Skeletal muscle tissue (tissue), 4 donors: ENCODE measurements around the gene GSTM5. TPM values are rescaled to one million over a fixed set of nuclear protein-coding genes. Genes with fewer than 3 reads are reported as not detected.
"Not testable (repeated sequence)": the region's sequence is repeated elsewhere in the genome, so short reads cannot be mapped to it uniquely, and the experiment has no call there.

Experiments used
- H3K27ac ChIP-seq: one replicate; pipeline ENCODE4 v1.7.0; 2013; ENCODE audit warnings: mild to moderate bottlenecking, low read depth, low read length, inconsistent platforms
- H3K27me3 ChIP-seq, 3 donors: one replicate each; pipeline ENCODE4 v1.7.0; 2013; ENCODE audit warnings: low read length in 3 of 3; ENCODE audit not compliant: control insufficient read depth in 3 of 3, insufficient read depth in 3 of 3
- H3K36me3 ChIP-seq, 3 donors: one replicate each; pipeline ENCODE4 v1.7.0; 2013; ENCODE audit warnings: low read length in 3 of 3; ENCODE audit not compliant: control insufficient read depth in 3 of 3, insufficient read depth in 3 of 3
- H3K4me1 ChIP-seq, 3 donors: one replicate each; pipeline ENCODE4 v1.7.0; 2013; ENCODE audit warnings: low read length in 3 of 3, mild to moderate bottlenecking in 3 of 3; ENCODE audit not compliant: control insufficient read depth in 3 of 3, insufficient read depth in 3 of 3
- H3K4me3 ChIP-seq, 3 donors: one replicate each; pipeline ENCODE4 v1.7.0; 2013; ENCODE audit warnings: low read length in 3 of 3
- H3K9ac ChIP-seq, 3 donors: one replicate each; pipeline ENCODE4 v1.7.0; 2013; ENCODE audit warnings: low read length in 3 of 3, mild to moderate bottlenecking in 3 of 3, moderate library complexity in 2 of 3, low read depth in 1 of 3
- H3K9me3 ChIP-seq, 3 donors: one replicate each; pipeline ENCODE4 v1.7.0; 2013; ENCODE audit warnings: low read length in 3 of 3; ENCODE audit not compliant: control insufficient read depth in 3 of 3
- total RNA-seq: library from RNA; depleted of rRNA; stranded (reverse); fragments of >200 nt; gene quantifications from one replicate; pipeline ENCODE4 v1.2.3, GENCODE V29; 2014
- donor health status: Osteomylitis.

GSTM5 gene
- total RNA-seq, 1 donor from 2014 or later, result 11.5 TPM

DNA sequence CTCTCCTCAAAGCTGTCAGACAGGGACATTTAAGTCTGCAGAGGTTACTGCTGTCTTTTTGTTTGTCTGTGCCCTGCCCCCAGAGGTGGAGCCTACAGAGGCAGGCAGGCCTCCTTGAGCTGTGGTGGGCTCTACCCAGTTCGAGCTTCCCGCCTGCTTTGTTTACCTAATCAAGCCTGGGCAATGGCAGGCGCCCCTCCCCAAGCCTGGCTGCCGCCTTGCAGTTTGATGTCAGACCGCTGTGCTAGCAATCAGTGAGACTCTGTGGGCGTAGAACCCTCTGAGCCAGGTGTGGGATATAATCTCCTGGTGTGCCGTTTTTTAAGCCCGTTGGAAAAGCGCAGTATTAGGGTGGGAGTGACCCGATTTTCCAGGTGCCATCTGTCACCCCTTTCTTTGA, 36.3 kb downstream of the GSTM5 start:
- not testable (repeated sequence) for H3K36me3 ChIP-seq, H3K27me3 ChIP-seq, H3K4me3 ChIP-seq, H3K9me3 ChIP-seq, H3K9ac ChIP-seq, H3K4me1 ChIP-seq, H3K27ac ChIP-seq

DNA sequence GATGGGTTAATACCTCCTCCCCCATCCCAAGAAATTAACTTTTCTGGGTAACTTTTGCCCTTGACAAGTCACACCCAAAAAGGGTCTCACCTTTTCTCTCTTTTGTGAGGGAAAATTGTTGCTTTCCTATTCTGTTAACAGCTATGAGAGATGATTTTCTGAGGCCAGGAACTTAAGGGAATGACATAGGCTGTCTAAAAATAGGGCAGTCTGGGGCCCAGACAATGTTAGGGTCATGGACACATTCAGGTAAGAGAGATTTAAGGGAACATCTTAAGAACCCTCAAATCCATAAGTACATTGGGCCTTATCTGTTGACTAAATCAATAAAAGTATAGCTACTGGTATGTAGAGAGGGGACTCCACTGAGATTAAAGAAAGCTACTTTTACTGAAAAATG, 37.2 kb downstream of the GSTM5 start:
- Histone ChIP-seq H3K9me3 (no peaks in the 10 kb centered on the region), H3K9ac (no peak overlapping the region), H3K4me1 (no peaks in the 10 kb centered on the region), H3K27ac (no peak overlapping the region), H3K36me3 (no peaks in the 10 kb centered on the region), H3K27me3 (no peaks in the 10 kb centered on the region), H3K4me3 (no peak overlapping the region)

DNA sequence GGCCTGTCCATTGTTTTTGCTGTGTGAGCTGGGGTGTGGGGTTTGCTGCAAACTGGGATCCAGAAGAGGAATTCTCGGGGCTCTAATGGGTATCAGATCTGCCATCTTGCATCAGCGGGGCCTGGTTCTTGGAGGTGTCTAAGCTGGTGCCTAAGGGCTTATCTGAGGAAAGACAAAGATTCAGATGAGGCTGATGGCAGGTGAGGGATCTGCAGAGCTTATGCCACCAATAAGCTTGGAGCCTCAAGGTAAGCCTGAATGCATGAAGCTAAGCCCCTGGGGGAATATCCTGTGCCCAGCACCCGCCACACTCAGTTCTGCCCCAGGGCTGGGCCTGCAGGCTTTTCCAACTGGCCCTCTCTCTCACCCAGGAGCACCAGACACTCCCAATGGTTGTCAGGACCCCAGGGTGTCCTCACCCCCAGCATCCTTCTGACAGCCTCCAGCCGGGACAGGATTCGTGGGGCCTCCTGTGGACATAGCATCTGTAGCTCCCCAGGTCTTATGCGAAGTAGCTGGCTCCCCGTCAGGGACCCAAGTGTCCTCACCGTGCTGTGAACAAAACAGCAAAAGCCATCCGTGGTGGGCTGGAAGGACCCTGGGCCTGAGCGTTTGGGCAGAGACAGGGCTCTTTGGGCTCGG, 38.3 kb downstream of the GSTM5 start:
- Histone ChIP-seq H3K9me3 (no peaks in the 10 kb centered on the region), H3K27ac (no peak overlapping the region)

DNA sequence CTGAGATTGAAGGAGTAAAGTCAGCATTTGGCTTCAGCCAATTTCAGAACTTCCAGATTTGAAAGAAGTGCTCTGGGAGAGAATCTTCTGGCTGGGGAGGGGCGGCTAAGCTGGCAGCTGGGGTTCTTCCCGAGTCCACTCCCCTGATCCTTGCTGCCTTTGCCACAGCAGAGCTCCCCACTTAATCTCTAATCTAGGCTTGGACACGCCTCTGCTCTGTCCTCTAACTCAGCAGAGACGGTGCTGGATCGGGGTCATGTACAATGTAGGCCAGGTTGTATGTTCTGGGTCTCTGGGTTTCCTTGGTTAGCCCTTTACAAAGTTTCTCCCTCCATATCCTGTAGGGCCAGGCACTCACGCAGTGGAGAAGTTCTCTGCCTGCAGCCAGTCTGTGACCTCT, 38.9 kb downstream of the GSTM5 start:
- Histone ChIP-seq H3K9me3 (no peaks in the 10 kb centered on the region), H3K27me3 (no peaks in the 10 kb centered on the region), H3K4me1 (no peaks in the 10 kb centered on the region), H3K27ac (no peak overlapping the region), H3K36me3 (no peaks in the 10 kb centered on the region), H3K4me3 (no peak overlapping the region), H3K9ac (no peak overlapping the region)

More for the DNA sequence above, 38.3 kb downstream of the GSTM5 start:
- H3K27me3 ChIP-seq, result no peaks in the 10 kb centered on the region
- no peak overlapping the region for H3K9ac ChIP-seq
- H3K4me1 ChIP-seq, result no peaks in the 10 kb centered on the region
- no peak overlapping the region for H3K4me3 ChIP-seq
- H3K36me3 ChIP-seq, result no peaks in the 10 kb centered on the region

DNA sequence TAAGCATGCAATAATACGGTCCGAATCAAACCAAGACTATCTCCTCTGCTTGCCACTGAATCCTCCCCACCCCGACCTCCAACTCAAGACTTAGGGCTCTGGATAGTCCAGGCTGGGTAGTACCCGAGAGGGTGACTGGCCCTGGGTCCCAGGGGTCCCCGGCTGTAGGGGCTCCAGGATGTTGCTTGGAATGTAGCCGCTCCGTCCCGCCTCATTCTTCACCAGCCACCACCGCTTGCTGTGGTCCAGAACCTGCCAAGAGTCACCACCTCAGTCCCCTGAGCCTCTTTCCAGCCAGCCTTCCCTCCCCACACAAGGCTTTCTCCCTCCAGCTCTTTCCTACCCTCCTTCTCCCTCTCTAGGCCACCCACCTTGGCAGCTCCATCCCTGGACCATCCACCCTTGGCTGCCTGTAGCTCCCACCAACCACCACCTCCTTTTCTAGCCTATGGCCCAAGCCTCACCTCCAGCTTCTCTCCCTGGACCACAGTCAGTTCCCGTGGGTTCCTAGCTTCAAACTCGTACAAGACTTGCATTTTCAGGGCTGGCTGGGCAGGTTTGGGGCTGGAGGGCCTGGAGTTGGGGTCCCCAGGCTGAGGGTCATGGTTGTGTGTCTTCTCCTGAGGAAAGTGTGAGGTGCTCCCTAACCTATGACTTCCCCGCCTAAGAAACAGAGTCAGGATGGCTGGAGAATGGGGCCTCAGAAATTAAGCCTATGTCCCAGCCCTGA, 39.6 kb downstream of the GSTM5 start:
- Histone ChIP-seq H3K4me3 (no peak overlapping the region), H3K36me3 (no peaks in the 10 kb centered on the region), H3K27me3 (no peaks in the 10 kb centered on the region), H3K4me1 (no peaks in the 10 kb centered on the region), H3K9me3 (no peaks in the 10 kb centered on the region), H3K9ac (no peak overlapping the region), H3K27ac (no peak overlapping the region)

DNA sequence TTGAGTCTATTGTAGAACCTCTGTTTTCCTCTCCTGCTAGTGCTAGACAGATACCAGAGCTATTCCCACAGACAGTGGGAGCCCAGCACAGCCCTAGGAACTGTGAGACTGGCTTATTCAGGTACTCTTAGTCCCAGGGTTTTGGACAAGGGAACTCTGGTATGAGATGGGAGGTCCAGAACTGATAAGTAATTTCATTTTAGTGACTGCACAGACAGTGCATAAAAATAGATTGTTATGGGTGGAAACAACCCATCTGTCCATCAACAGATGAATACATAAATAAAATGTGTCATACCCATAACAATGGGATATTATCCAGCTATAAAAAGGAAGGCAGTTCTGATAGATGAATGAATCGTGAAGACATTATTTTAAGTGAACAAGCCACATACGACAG, 42.7 kb downstream of the GSTM5 start:
- Histone ChIP-seq H3K27ac (no peak overlapping the region), H3K36me3 (no peaks in the 10 kb centered on the region), H3K4me1 (no peaks in the 10 kb centered on the region), H3K27me3 (no peaks in the 10 kb centered on the region), H3K9me3 (no peaks in the 10 kb centered on the region), H3K4me3 (no peak overlapping the region), H3K9ac (no peak overlapping the region)

DNA sequence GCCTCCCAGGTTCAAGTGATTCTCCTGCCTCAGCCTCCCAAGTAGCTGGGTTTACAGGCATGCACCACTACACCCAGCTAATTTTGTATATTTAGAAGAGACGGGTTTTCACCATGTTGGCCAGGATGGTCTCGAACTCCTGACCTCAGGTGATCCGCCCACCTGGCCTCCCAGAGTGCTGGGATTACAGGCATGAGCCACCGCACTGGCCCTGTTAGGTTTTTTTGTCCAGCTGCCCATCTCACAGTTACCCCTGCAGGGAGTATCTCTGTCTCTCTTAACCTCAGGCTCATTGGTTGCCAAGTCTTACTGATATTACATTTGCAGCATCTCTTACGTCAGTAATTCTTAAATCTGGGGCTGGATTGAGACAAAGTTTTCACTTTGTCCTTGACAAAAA, 44.3 kb downstream of the GSTM5 start:
- H3K27ac ChIP-seq, H3K27me3 ChIP-seq, H3K9me3 ChIP-seq, H3K9ac ChIP-seq, H3K4me3 ChIP-seq, H3K36me3 ChIP-seq, H3K4me1 ChIP-seq: not testable (repeated sequence)

DNA sequence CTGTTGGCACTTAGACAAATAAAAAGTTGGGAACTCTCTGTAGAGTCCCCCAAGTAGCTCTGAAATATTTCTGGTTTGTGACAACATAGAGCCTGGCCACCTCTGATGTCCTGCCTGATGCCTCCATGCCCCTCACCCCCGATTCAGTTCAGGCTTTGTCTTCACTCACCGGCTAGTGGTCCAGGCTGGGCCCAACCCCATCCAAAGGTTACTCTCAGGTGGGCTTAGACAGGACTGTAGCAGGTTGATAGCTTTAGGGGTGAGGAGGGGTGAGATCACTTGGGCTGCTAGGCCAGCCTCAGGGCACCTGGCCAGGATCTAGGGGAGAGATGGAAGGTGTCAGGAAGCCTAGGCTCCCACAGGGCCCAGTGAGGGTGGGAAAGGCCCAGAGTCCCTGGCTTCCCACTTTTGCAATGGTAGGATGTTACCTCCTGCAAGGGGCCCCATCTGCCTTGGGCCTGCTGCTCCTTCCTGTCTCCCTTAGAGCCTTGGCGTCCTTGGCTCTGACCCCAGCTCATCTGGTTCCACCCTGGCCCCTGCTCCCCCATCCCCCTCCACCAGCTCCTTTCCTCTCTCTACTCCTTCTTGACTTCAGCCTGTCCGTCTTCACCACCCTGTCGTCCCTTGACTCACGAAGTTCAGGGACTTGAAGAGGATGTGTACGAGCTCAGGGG, 44.9 kb downstream of the GSTM5 start:
- Histone ChIP-seq H3K9ac (no peak overlapping the region), H3K9me3 (no peaks in the 10 kb centered on the region), H3K36me3 (no peaks in the 10 kb centered on the region), H3K27me3 (no peaks in the 10 kb centered on the region), H3K4me1 (no peaks in the 10 kb centered on the region), H3K27ac (no peak overlapping the region), H3K4me3 (no peak overlapping the region)

DNA sequence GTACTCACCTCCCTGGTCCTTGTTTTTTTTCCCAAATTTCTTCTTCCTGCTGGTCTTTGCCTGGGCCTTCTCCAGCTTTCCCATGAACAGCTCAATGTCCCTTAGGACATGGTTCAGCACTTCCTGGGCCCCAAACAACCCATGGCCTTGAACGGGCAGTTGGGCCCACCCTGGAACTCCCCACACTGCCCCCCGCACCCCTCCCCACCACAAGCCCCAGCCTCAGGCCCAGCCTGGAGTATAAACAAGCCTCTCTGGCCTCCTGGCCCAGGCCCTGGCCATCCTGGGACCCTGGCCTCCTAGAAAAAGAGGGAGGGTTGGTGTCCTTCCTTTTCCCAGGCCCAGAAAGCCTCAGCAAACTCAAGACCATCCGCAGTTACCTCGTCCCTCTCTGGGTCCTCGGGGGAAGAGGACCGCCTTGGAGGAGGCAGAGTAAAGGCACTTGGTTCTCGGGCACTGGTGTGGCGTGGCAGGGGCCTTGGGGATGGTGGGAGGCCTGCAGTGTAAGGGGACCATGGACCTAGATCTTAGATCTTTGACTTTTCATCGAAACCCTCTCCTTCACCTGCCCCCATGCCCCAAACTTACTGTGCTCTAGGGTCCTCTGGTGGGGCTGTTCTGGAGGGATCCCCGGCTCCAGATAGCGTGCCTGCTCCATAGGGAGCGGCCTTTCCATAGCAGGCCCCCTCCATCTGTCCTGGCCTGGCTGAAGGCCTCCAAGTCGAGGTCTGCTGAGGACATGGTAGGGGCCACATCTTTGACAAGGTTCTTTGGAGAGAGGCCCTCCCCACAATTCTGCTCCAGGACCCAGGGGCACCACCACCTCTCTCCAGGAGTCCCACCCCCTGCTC, 46.1 kb downstream of the GSTM5 start:
- Histone ChIP-seq H3K27me3 (no peaks in the 10 kb centered on the region), H3K36me3 (no peaks in the 10 kb centered on the region), H3K27ac (no peak overlapping the region), H3K9ac (no peak overlapping the region), H3K9me3 (no peaks in the 10 kb centered on the region), H3K4me1 (no peaks in the 10 kb centered on the region), H3K4me3 (no peak overlapping the region)
